ENCODE results near the gene NFIA. TPM values are rescaled to one million over a fixed set of nuclear protein-coding genes. Genes with fewer than 3 reads are reported as not detected.

NFIA gene
- polyA plus RNA-seq, 3 donors: 3.9 to 25.9 (median 18.2) TPM

GRCh38 chr1:61284248-61284854, 202.0 kb downstream of the NFIA start:
- no peak overlapping the region for H3K27ac ChIP-seq (ENCODE audit: low read depth, low read length)
- WGBS, 3 donors: 80 to 97% (median 94%) methylated on average over 3 of the region's 3 CpGs

GRCh38 chr1:61284936-61285335, 202.6 kb downstream of the NFIA start:
- no peak overlapping the region for H3K27ac ChIP-seq (ENCODE audit: low read depth, low read length)

GRCh38 chr1:61285371-61285885, 203.1 kb downstream of the NFIA start:
- no peak overlapping the region for H3K27ac ChIP-seq (ENCODE audit: low read depth, low read length)
- 74 to 77% (median 75%) methylated on average over 3 of the region's 3 CpGs for WGBS, 3 donors

More at GRCh38 chr1:61284936-61285335, 202.6 kb downstream of the NFIA start:
- 89 to 92% (median 91%) methylated on average over 5 of the region's 5 CpGs for WGBS, 3 donors

- no peak overlapping the region for H3K27ac ChIP-seq (ENCODE audit: low read depth, low read length)
- 84 to 91% (median 86%) methylated on average over 2 of the region's 2 CpGs for WGBS, 3 donors
Observed at GRCh38 chr1:61287014-61287413, 204.7 kb downstream of the NFIA start.

- no peak overlapping the region for H3K27ac ChIP-seq (ENCODE audit: low read depth, low read length)
- WGBS, 3 donors: 74 to 83% (median 75%) methylated on average over 2 of the region's 2 CpGs
Observed at GRCh38 chr1:61287734-61288133, 205.4 kb downstream of the NFIA start.

GRCh38 chr1:61289232-61290098, 207.1 kb downstream of the NFIA start:
- 51 to 85% (median 58%) methylated on average over 4 of the region's 4 CpGs for WGBS, 3 donors
- no peak overlapping the region for H3K27ac ChIP-seq (ENCODE audit: low read depth, low read length)

GRCh38 chr1:61290525-61290924, 208.2 kb downstream of the NFIA start:
- WGBS, 3 donors: 70 to 78% (median 71%) methylated on average over 3 of the region's 3 CpGs
- no peak overlapping the region for H3K27ac ChIP-seq (ENCODE audit: low read depth, low read length)

GRCh38 chr1:61293197-61293596, 210.8 kb downstream of the NFIA start:
- no peak overlapping the region for H3K27ac ChIP-seq (ENCODE audit: low read depth, low read length)
- 88 to 98% (median 94%) methylated on average over 2 of the region's 2 CpGs for WGBS, 3 donors

- no peak overlapping the region for H3K27ac ChIP-seq (ENCODE audit: low read depth, low read length)
- WGBS, 3 donors: 78 to 92% (median 81%) methylated on average over 2 of the region's 2 CpGs
Observed at GRCh38 chr1:61293986-61294504, 211.7 kb downstream of the NFIA start.

- WGBS, 3 donors: 94 to 98% (median 97%) methylated on average over 5 of the region's 5 CpGs
- no peak overlapping the region for H3K27ac ChIP-seq (ENCODE audit: low read depth, low read length)
Observed at GRCh38 chr1:61294930-61295329, 212.6 kb downstream of the NFIA start.

GRCh38 chr1:61295818-61296537, 213.6 kb downstream of the NFIA start:
- WGBS, 3 donors: 50 to 82% (median 77%) methylated on average over 2 of the region's 2 CpGs
- H3K27ac ChIP-seq (ENCODE audit: low read depth, low read length): no peak overlapping the region

GRCh38 chr1:61297887-61298286, 215.5 kb downstream of the NFIA start:
- WGBS, 3 donors: 90 to 92% (median 90%) methylated on average over 7 of the region's 7 CpGs
- no peak overlapping the region for H3K27ac ChIP-seq (ENCODE audit: low read depth, low read length)

- 19 to 20% (median 19%) methylated on average over 2 of the region's 2 CpGs for WGBS, 3 donors
Observed at GRCh38 chr1:61299463-61299862, 217.1 kb downstream of the NFIA start.

GRCh38 chr1:61300899-61301298, 218.5 kb downstream of the NFIA start:
- no peak overlapping the region for H3K27ac ChIP-seq (ENCODE audit: low read depth, low read length)
- WGBS, 3 donors: 46 to 65% (median 58%) methylated on average over 3 of the region's 3 CpGs

More at GRCh38 chr1:61299463-61299862, 217.1 kb downstream of the NFIA start:
- no peak overlapping the region for H3K27ac ChIP-seq (ENCODE audit: low read depth, low read length)

- WGBS, 3 donors: 47 to 58% (median 55%) methylated on average over 4 of the region's 4 CpGs
- peak overlapping the region; percentile 55 for H3K27ac ChIP-seq (ENCODE audit: low read depth, low read length)
Observed at GRCh38 chr1:61301824-61302657, 219.7 kb downstream of the NFIA start.

- H3K27ac ChIP-seq (ENCODE audit: low read depth, low read length): no peak overlapping the region
- 82 to 95% (median 91%) methylated on average over 3 of the region's 3 CpGs for whole genome bisulfite sequencing, 3 donors
Observed at GRCh38 chr1:61307422-61308142, 225.2 kb downstream of the NFIA start.

GRCh38 chr1:61310057-61310456, 227.7 kb downstream of the NFIA start:
- no peak overlapping the region for H3K27ac ChIP-seq (ENCODE audit: low read depth, low read length)
- 84 to 94% (median 93%) methylated on average over 3 of the region's 3 CpGs for WGBS, 3 donors

Data from adipose tissue (tissue), 3 donors.